Esophagus squamous epithelium (tissue), 4 donors: ENCODE results near the gene ACSL4.
A peak's percentile ranks its signal among the peaks of the same experiment; 100 is the strongest.

Source experiments
- POLR2A ChIP-seq, 4 donors: fragments of 450-650 bp; IDR thresholded peaks; one replicate each; pipeline ENCODE4 v1.6.1; 2017; ENCODE audit warnings: antibody characterized with exemption in 4 of 4, mild to moderate bottlenecking in 4 of 4, moderate library complexity in 3 of 4
- TF ChIP-seq, protein P1 (sequence below), 6 experiments: fragments of 450-650 bp in 4 of 6; fragments of 200-600 bp in 2 of 6; sonication (generic) in 2 of 6; IDR thresholded peaks; one replicate each; pipeline ENCODE4 v1.5.1; 2016 to 2019; ENCODE audit warnings: antibody characterized with exemption in 6 of 6, mild to moderate bottlenecking in 4 of 6, moderate library complexity in 4 of 6

GRCh38 chrX:109732017-109732801 is 848 bp downstream of the ACSL4 start:
- TF ChIP-seq, protein P1, sequence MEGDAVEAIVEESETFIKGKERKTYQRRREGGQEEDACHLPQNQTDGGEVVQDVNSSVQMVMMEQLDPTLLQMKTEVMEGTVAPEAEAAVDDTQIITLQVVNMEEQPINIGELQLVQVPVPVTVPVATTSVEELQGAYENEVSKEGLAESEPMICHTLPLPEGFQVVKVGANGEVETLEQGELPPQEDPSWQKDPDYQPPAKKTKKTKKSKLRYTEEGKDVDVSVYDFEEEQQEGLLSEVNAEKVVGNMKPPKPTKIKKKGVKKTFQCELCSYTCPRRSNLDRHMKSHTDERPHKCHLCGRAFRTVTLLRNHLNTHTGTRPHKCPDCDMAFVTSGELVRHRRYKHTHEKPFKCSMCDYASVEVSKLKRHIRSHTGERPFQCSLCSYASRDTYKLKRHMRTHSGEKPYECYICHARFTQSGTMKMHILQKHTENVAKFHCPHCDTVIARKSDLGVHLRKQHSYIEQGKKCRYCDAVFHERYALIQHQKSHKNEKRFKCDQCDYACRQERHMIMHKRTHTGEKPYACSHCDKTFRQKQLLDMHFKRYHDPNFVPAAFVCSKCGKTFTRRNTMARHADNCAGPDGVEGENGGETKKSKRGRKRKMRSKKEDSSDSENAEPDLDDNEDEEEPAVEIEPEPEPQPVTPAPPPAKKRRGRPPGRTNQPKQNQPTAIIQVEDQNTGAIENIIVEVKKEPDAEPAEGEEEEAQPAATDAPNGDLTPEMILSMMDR (IDR thresholded peaks at IDR 0.05), result no peak
- peak in 2 of 4 donors; percentile 9 to 10 for TF ChIP-seq POLR2A (IDR thresholded peaks at IDR 0.05)
